Keratinocyte (primary cell): Measurements from ENCODE around the gene F2RL2. TPM values are rescaled to one million over a fixed set of nuclear protein-coding genes. Genes with fewer than 3 reads are reported as not detected.

Experiments used
- DNase-seq: peaks from one replicate; pipeline ENCODE4 v3.0.0-alpha.2; 2011; ENCODE audit warnings: low read depth, missing footprints, low spot score
- FAIRE-seq: peaks from 2 replicates; lab custom pipeline; 2011; peaks lifted over from hg19 to GRCh38; lab: Jason Lieb, UNC
- H2AFZ ChIP-seq: 2 replicates; pipeline ENCODE4 v1.6.0; 2012; ENCODE audit warnings: low read length, control low read depth, inconsistent platforms; ENCODE audit not compliant: control insufficient read depth
- H3K27ac ChIP-seq: 2 replicates; pipeline ENCODE4 v1.5.1; 2011; ENCODE audit warnings: low read length; ENCODE audit not compliant: control insufficient read depth, insufficient read depth
- H3K27me3 ChIP-seq: 3 replicates; pipeline ENCODE4 v1.6.0; 2011; ENCODE audit warnings: low read length; ENCODE audit not compliant: control insufficient read depth, insufficient read depth; ENCODE audit errors: extremely low read depth
- H3K36me3 ChIP-seq, 2 experiments: 2 replicates in 1 of 2; 3 replicates in 1 of 2; pipeline ENCODE4 v1.5.1; 2011; ENCODE audit warnings: low read length in 2 of 2, mild to moderate bottlenecking in 1 of 2; ENCODE audit not compliant: control insufficient read depth in 2 of 2, insufficient read depth in 2 of 2; ENCODE audit errors: extremely low read depth in 1 of 2
- H3K4me1 ChIP-seq: 3 replicates; pipeline ENCODE4 v1.5.1; 2011; ENCODE audit warnings: low read length; ENCODE audit not compliant: control insufficient read depth, insufficient read depth; ENCODE audit errors: extremely low read depth
- H3K4me2 ChIP-seq: 3 replicates; pipeline ENCODE4 v1.6.0; 2011; ENCODE audit warnings: low read depth, low read length; ENCODE audit not compliant: control insufficient read depth, insufficient read depth; ENCODE audit errors: extremely low read depth
- H3K4me3 ChIP-seq, 3 experiments: fragments of 200-600 bp in 1 of 3; sonication (generic) in 1 of 3; 2 replicates in 2 of 3; 3 replicates in 1 of 3; pipeline ENCODE4 v1.5.1; 2011 to 2016; ENCODE audit warnings: low read length in 3 of 3, mild to moderate bottlenecking in 3 of 3, control low read depth in 2 of 3, inconsistent platforms in 1 of 3, low read depth in 1 of 3, mixed read lengths in 1 of 3, mixed run types in 1 of 3, moderate library complexity in 1 of 3; ENCODE audit not compliant: control insufficient read depth in 2 of 3, insufficient read depth in 2 of 3; ENCODE audit errors: extremely low read depth in 1 of 3
- H3K79me2 ChIP-seq: 2 replicates; pipeline ENCODE4 v1.6.0; 2012; ENCODE audit warnings: low read length; ENCODE audit not compliant: control insufficient read depth, insufficient read depth
- H3K9ac ChIP-seq: 3 replicates; pipeline ENCODE4 v1.6.0; 2011; ENCODE audit warnings: low read length; ENCODE audit not compliant: control insufficient read depth, insufficient read depth; ENCODE audit errors: extremely low read depth
- H3K9me1 ChIP-seq: 3 replicates; pipeline ENCODE4 v1.6.0; 2011; ENCODE audit warnings: low read length; ENCODE audit not compliant: control insufficient read depth, insufficient read depth; ENCODE audit errors: extremely low read depth
- H3K9me3 ChIP-seq: 2 replicates; pipeline ENCODE4 v1.5.1; 2012; ENCODE audit warnings: low read depth, low read length; ENCODE audit not compliant: control insufficient read depth
- H4K20me1 ChIP-seq: 3 replicates; pipeline ENCODE4 v1.6.0; 2011; ENCODE audit warnings: low read length; ENCODE audit not compliant: control insufficient read depth, insufficient read depth; ENCODE audit errors: extremely low read depth
- CTCF ChIP-seq, 3 experiments: IDR thresholded peaks in 1 of 3; conservative IDR thresholded peaks in 1 of 3; optimal IDR thresholded peaks in 1 of 3; 2 replicates in 2 of 3; 3 replicates in 1 of 3; pipeline versions ENCODE3 to v1.5.1; 2011; ENCODE audit warnings: low read length in 3 of 3, mild to moderate bottlenecking in 3 of 3, moderate library complexity in 2 of 3, control low read depth in 1 of 3, inconsistent platforms in 1 of 3; ENCODE audit not compliant: insufficient read depth in 2 of 3; ENCODE audit errors: extremely low read depth in 1 of 3
- EZH2 ChIP-seq: IDR thresholded peaks from one replicate; pipeline ENCODE4 v1.6.1; 2012; ENCODE audit warnings: inconsistent platforms, mild to moderate bottlenecking, low read length, moderate library complexity
- dilution Hi-C: fragments of 300-500 bp; cut with MboI; formaldehyde crosslinking; loops from one replicate; pipeline ENCODE4 v1.7.0; 2020; ENCODE audit warnings: low sequenced_read_pairs; ENCODE audit not compliant: extremely low pct_ligation_motif_present
- polyA plus RNA-seq, 5 experiments: library from polyadenylated mRNA; depleted of rRNA in 3 of 5; stranded (reverse) in 3 of 5; stranded (forward) in 1 of 5; unstranded in 1 of 5; fragments of >200 nt; gene quantifications; 1 replicate in 1 of 5; 2 replicates in 3 of 5; 3 replicates in 1 of 5; pipeline versions ENCODE4 v1.2.1 to v1.2.3, GENCODE V29; 2011 to 2012; ENCODE audit warnings: missing spikeins in 2 of 5, low read depth in 1 of 5, low replicate concordance in 1 of 5

F2RL2 gene
- polyA plus RNA-seq, 1 donor (not counting 4 experiments of a cell fraction or from before 2014, with no cell fraction given) = not detected

- Histone ChIP-seq H3K79me2 (no peaks in the 10 kb centered on the region), H3K4me2 (no peak overlapping the region), H3K27ac (no peak overlapping the region), H2AFZ (no peak overlapping the region), H3K9ac (no peak overlapping the region), H3K9me3 (no peaks in the 10 kb centered on the region), H3K9me1 (no peaks in the 10 kb centered on the region), H3K36me3 (no peaks in the 10 kb centered on the region), H3K4me3 (no peak overlapping the region), H3K27me3 (no peaks in the 10 kb centered on the region), H3K4me1 (peaks cover 3% of the 10 kb centered on the region), H4K20me1 (no peaks in the 10 kb centered on the region)
- FAIRE-seq (no peak), DNase-seq (no peak)
- TF ChIP-seq CTCF (optimal IDR thresholded peaks at IDR 0.05 in 1 of 3, IDR thresholded peaks at IDR 0.05 in 1 of 3, conservative IDR thresholded peaks at IDR 0.05 in 1 of 3; ENCODE audit: extremely low read depth in 1 of 3, insufficient read depth in 2 of 3, low read length in 3 of 3) (no peak), EZH2 (no peak)
- dilution Hi-C loops = no loop called here
These were observed 47.3 kb upstream of the F2RL2 start for GRCh38 chr5:76670508-76670907.

GRCh38 chr5:76669245-76669644 lies 46.0 kb upstream of the F2RL2 start:
- dilution Hi-C loops = no loop called here
- FAIRE-seq (no peak), DNase-seq (no peak)
- Histone ChIP-seq H3K27ac (no peak overlapping the region), H3K4me2 (no peak overlapping the region), H3K4me3 (no peak overlapping the region), H3K9ac (no peak overlapping the region), H3K27me3 (no peaks in the 10 kb centered on the region), H3K79me2 (no peaks in the 10 kb centered on the region), H3K9me1 (no peaks in the 10 kb centered on the region), H3K4me1 (peaks cover 3% of the 10 kb centered on the region), H3K9me3 (no peaks in the 10 kb centered on the region), H4K20me1 (no peaks in the 10 kb centered on the region), H3K36me3 (no peaks in the 10 kb centered on the region), H2AFZ (no peak overlapping the region)
- TF ChIP-seq CTCF (optimal IDR thresholded peaks at IDR 0.05 in 1 of 3, IDR thresholded peaks at IDR 0.05 in 1 of 3, conservative IDR thresholded peaks at IDR 0.05 in 1 of 3; ENCODE audit: extremely low read depth in 1 of 3, insufficient read depth in 2 of 3, low read length in 3 of 3) = no peak
- no peak for TF ChIP-seq EZH2
